ENCODE results near the gene SLX4IP.
"Not testable (repeated sequence)": the region's sequence is repeated elsewhere in the genome, so short reads cannot be mapped to it uniquely, and the experiment has no call there.

SLX4IP gene

GRCh38 chr20:10613426-10613825 is 178.3 kb downstream of the SLX4IP start:
- DNase-seq: not testable (repeated sequence)

GRCh38 chr20:10613911-10614310 is 178.8 kb downstream of the SLX4IP start:
- no peak for DNase-seq

- no peak for DNase-seq
Measured at GRCh38 chr20:10616212-10616611, 181.1 kb downstream of the SLX4IP start.

- not testable (repeated sequence) for DNase-seq
Measured at GRCh38 chr20:10617549-10618133, 182.5 kb downstream of the SLX4IP start.

- DNase-seq: no peak
Measured at GRCh38 chr20:10618611-10619245, 183.6 kb downstream of the SLX4IP start.

GRCh38 chr20:10619427-10619826 is 184.3 kb downstream of the SLX4IP start:
- no peak for DNase-seq

- DNase-seq: no peak
Measured at GRCh38 chr20:10621149-10621548, 186.0 kb downstream of the SLX4IP start.

- no peak for DNase-seq
Measured at GRCh38 chr20:10622657-10623418, 187.7 kb downstream of the SLX4IP start.

GRCh38 chr20:10625641-10626040 is 190.5 kb downstream of the SLX4IP start:
- DNase-seq: no peak

- no peak for DNase-seq
Measured at GRCh38 chr20:10626896-10627295, 191.8 kb downstream of the SLX4IP start.

GRCh38 chr20:10629946-10630650 is 195.0 kb downstream of the SLX4IP start:
- no peak for DNase-seq

- DNase-seq: no peak
Measured at GRCh38 chr20:10631126-10631525, 196.0 kb downstream of the SLX4IP start.

- no peak for DNase-seq
Measured at GRCh38 chr20:10632721-10633509, 197.8 kb downstream of the SLX4IP start.

- no peak for DNase-seq
Measured at GRCh38 chr20:10633718-10634117, 198.6 kb downstream of the SLX4IP start.

- DNase-seq: no peak
Measured at GRCh38 chr20:10634211-10634610, 199.1 kb downstream of the SLX4IP start.

GRCh38 chr20:10634683-10635411 is 199.7 kb downstream of the SLX4IP start:
- no peak for DNase-seq

GRCh38 chr20:10635476-10636208 is 200.5 kb downstream of the SLX4IP start:
- no peak for DNase-seq

GRCh38 chr20:10636326-10636818 is 201.3 kb downstream of the SLX4IP start:
- DNase-seq: no peak

GRCh38 chr20:10637031-10637559 is 202.0 kb downstream of the SLX4IP start:
- DNase-seq: no peak

GRCh38 chr20:10637563-10637962 is 202.5 kb downstream of the SLX4IP start:
- no peak for DNase-seq

Measured in CD4-positive, alpha-beta T cell treated with Interleukin-1 beta for 1 hour (primary cell).